CD4-positive, CD25-positive, alpha-beta regulatory T cell (primary cell): ENCODE measurements around the gene STK24. TPM values are rescaled to one million over a fixed set of nuclear protein-coding genes. Genes with fewer than 3 reads are reported as not detected.

Source experiments
- ATAC-seq, 2 donors: fragments of 150-1000 bp; cut with Tn5 transposase; one replicate each; pipeline ENCODE4 v1.10.0; 2021; ENCODE audit warnings: low read depth in 2 of 2, moderate number of reproducible peaks in 2 of 2, moderate library complexity in 1 of 2
- DNase-seq, 3 donors: peaks; one replicate each; pipeline versions ENCODE4 v3.0.0 to v3.0.0-alpha.2; 2012 to 2022; ENCODE audit warnings: mixed read lengths in 1 of 3
- H3K27ac ChIP-seq: one replicate; pipeline ENCODE4 v1.7.0; 2013; ENCODE audit warnings: mild to moderate bottlenecking, low read length; ENCODE audit not compliant: insufficient read depth, poor library complexity, severe bottlenecking
- H3K27me3 ChIP-seq: one replicate; pipeline ENCODE4 v1.7.0; 2013; ENCODE audit warnings: low read length; ENCODE audit not compliant: control insufficient read depth, insufficient read depth
- H3K36me3 ChIP-seq: one replicate; pipeline ENCODE4 v1.7.0; 2013; ENCODE audit warnings: mild to moderate bottlenecking, low read length, moderate library complexity; ENCODE audit not compliant: control insufficient read depth, insufficient read depth
- H3K4me1 ChIP-seq: 2 replicates; pipeline ENCODE4 v1.7.0; 2013; ENCODE audit warnings: mild to moderate bottlenecking, low read length; ENCODE audit not compliant: insufficient read depth, control insufficient read depth, poor library complexity, severe bottlenecking
- H3K4me3 ChIP-seq: one replicate; pipeline ENCODE4 v1.7.0; 2013; ENCODE audit warnings: low read depth, mild to moderate bottlenecking, low read length, moderate library complexity
- H3K9me3 ChIP-seq, 2 experiments: 1 replicate in 1 of 2; 2 replicates in 1 of 2; pipeline ENCODE4 v1.7.0; 2013; ENCODE audit warnings: low read length in 2 of 2, mild to moderate bottlenecking in 1 of 2, moderate library complexity in 1 of 2; ENCODE audit not compliant: control insufficient read depth in 2 of 2
- H3K27ac Mint-ChIP-seq, 3 donors: one replicate each; pipeline ENCODE4 v1.8.0; 2020 to 2022; ENCODE audit warnings: mild to moderate bottlenecking in 3 of 3, mixed read lengths in 3 of 3, moderate library complexity in 2 of 3
- H3K27me3 Mint-ChIP-seq: one replicate; pipeline ENCODE4 v1.8.0; 2022; ENCODE audit warnings: mild to moderate bottlenecking, mixed read lengths
- H3K36me3 Mint-ChIP-seq: one replicate; pipeline ENCODE4 v1.8.0; 2020; ENCODE audit warnings: mixed read lengths
- H3K4me1 Mint-ChIP-seq, 4 donors: one replicate each; pipeline ENCODE4 v1.8.0; 2020 to 2022; ENCODE audit warnings: mixed read lengths in 4 of 4, mild to moderate bottlenecking in 1 of 4
- H3K4me3 Mint-ChIP-seq, 4 donors: one replicate each; pipeline ENCODE4 v1.8.0; 2020 to 2022; ENCODE audit warnings: mild to moderate bottlenecking in 4 of 4, mixed read lengths in 4 of 4, moderate library complexity in 3 of 4
- H3K9me3 Mint-ChIP-seq, 7 donors: one replicate each; pipeline ENCODE4 v1.8.0; 2020 to 2022; ENCODE audit warnings: mixed read lengths in 7 of 7, mild to moderate bottlenecking in 3 of 7, moderate library complexity in 2 of 7
- polyA plus RNA-seq, 4 donors: library from polyadenylated mRNA; unstranded; fragments of 300-500 nt; fragmentation: Illumina TruSeq; gene quantifications; one replicate each; pipeline ENCODE4 v1.2.3, GENCODE V29; 2021
- total RNA-seq: library from RNA; stranded (reverse); gene quantifications from one replicate; pipeline ENCODE4 v1.2.3, GENCODE V29; 2022

The STK24 gene
- total and polyA plus RNA-seq, 5 donors from 2014 or later, result 26.7 to 141 (median 54.1) TPM

- Histone ChIP-seq H3K9me3 (no peaks in the 10 kb centered on the region), H3K4me3 (no peak overlapping the region), H3K4me1 (peaks cover 10% of the 10 kb centered on the region), H3K36me3 (peaks cover 4% of the 10 kb centered on the region), H3K27me3 (no peaks in the 10 kb centered on the region), H3K27ac (no peak overlapping the region)
- no peak for ATAC-seq
- no peaks in the 10 kb centered on the region for H3K36me3 Mint-ChIP-seq
- H3K27ac Mint-ChIP-seq, result peak overlapping the region in 1 of 3 donors; percentile 25
- no peaks in the 10 kb centered on the region for H3K27me3 Mint-ChIP-seq
- peaks cover 5 to 18% (median 7%) of the 10 kb centered on the region in 4 donors for H3K4me1 Mint-ChIP-seq
- H3K4me3 Mint-ChIP-seq, result no peak overlapping the region
- H3K9me3 Mint-ChIP-seq, result no peaks in the 10 kb centered on the region
- DNase-seq, result no peak
Observed at GRCh38 chr13:98443329-98443728, 133.6 kb downstream of the STK24 start.

DNA sequence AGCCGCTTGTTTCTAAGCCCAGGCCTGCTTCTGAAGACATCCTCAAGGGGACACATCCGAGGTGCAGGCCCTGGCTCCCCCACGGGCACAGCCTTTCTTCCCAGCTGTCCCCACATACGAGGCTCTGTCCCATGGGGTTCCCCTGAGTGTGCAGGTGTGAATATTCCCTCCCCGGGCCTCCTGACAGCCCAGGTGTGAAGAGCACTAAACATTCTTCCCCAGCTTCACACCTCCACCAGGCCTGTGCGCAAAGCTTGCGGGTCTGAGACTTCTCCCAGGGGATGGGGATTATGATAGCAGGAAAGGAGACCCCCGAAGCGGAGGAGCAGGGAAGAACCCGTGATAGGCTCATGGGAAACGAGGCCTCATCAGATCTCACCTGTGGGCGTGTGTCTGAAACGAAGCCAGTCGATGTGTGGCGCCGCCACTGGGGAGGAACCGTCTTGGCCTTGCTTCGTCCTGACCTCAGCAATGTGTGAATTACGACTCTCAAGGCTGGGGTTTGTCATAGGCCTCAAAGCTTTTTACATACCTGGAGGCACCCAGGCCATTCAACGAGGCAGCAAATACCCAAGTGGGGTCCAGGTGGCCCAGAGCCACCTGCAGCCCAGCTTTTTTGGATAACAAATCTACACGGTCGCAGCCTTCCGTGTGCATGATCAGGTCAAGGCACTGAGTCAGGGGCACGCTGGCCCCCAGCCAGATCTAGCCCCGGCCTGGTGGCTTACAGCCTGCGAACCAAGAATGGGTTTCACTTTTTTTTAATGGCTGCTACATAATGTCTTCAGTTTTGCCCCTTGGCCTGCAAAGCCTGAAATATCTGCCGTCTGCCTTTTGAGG, 134.3 kb downstream of the STK24 start:
- no peak for DNase-seq
- Mint-ChIP-seq H3K9me3 (no peaks in the 10 kb centered on the region), H3K4me1 (peaks cover 5 to 18% (median 7%) of the 10 kb centered on the region in 4 donors), H3K27me3 (no peaks in the 10 kb centered on the region), H3K4me3 (no peak overlapping the region), H3K27ac (peak overlapping the region in 1 of 3 donors; percentile 25), H3K36me3 (no peaks in the 10 kb centered on the region)
- no peaks in the 10 kb centered on the region for H3K36me3 ChIP-seq
- no peak overlapping the region for H3K27ac ChIP-seq
- no peaks in the 10 kb centered on the region for H3K9me3 ChIP-seq
- peaks cover 10% of the 10 kb centered on the region for H3K4me1 ChIP-seq
- ATAC-seq, result no peak
- H3K27me3 ChIP-seq, result no peaks in the 10 kb centered on the region
- H3K4me3 ChIP-seq, result no peak overlapping the region

GRCh38 chr13:98441056-98441676, 135.7 kb downstream of the STK24 start:
- no peaks in the 10 kb centered on the region for H3K9me3 Mint-ChIP-seq
- Histone ChIP-seq H3K27me3 (no peaks in the 10 kb centered on the region), H3K4me1 (peaks cover 10% of the 10 kb centered on the region), H3K9me3 (no peaks in the 10 kb centered on the region), H3K27ac (no peak overlapping the region), H3K4me3 (no peak overlapping the region), H3K36me3 (no peaks in the 10 kb centered on the region)
- no peak overlapping the region for H3K4me3 Mint-ChIP-seq
- no peaks in the 10 kb centered on the region for H3K36me3 Mint-ChIP-seq
- ATAC-seq, result no peak
- H3K27ac Mint-ChIP-seq, result no peak overlapping the region
- no peak for DNase-seq
- peaks cover 6% of the 10 kb centered on the region for H3K27me3 Mint-ChIP-seq
- H3K4me1 Mint-ChIP-seq, result peaks cover 4 to 18% (median 5%) of the 10 kb centered on the region in 4 donors

GRCh38 chr13:98440390-98441055, 136.4 kb downstream of the STK24 start:
- Histone ChIP-seq H3K4me3 (no peak overlapping the region), H3K9me3 (no peaks in the 10 kb centered on the region), H3K27ac (no peak overlapping the region), H3K4me1 (peaks cover 5% of the 10 kb centered on the region), H3K27me3 (no peaks in the 10 kb centered on the region), H3K36me3 (no peaks in the 10 kb centered on the region)
- ATAC-seq (no peak), DNase-seq (no peak)
- Mint-ChIP-seq H3K4me3 (no peak overlapping the region), H3K9me3 (no peaks in the 10 kb centered on the region), H3K27me3 (peaks cover 6% of the 10 kb centered on the region), H3K4me1 (peaks cover 3 to 16% (median 4%) of the 10 kb centered on the region in 4 donors), H3K36me3 (no peaks in the 10 kb centered on the region), H3K27ac (no peak overlapping the region)

- Histone ChIP-seq H3K36me3 (no peaks in the 10 kb centered on the region), H3K27me3 (no peaks in the 10 kb centered on the region), H3K9me3 (no peaks in the 10 kb centered on the region), H3K4me3 (no peak overlapping the region), H3K27ac (no peak overlapping the region), H3K4me1 (no peaks in the 10 kb centered on the region)
- Mint-ChIP-seq H3K9me3 (no peaks in the 10 kb centered on the region), H3K27me3 (peaks cover 6% of the 10 kb centered on the region), H3K4me3 (no peak overlapping the region), H3K27ac (no peak overlapping the region), H3K36me3 (no peaks in the 10 kb centered on the region), H3K4me1 (peaks cover 0 to 9% (median 2%) of the 10 kb centered on the region in 4 donors)
- DNase-seq (no peak), ATAC-seq (no peak)
Observed at GRCh38 chr13:98439896-98440295, 137.0 kb downstream of the STK24 start.

DNA sequence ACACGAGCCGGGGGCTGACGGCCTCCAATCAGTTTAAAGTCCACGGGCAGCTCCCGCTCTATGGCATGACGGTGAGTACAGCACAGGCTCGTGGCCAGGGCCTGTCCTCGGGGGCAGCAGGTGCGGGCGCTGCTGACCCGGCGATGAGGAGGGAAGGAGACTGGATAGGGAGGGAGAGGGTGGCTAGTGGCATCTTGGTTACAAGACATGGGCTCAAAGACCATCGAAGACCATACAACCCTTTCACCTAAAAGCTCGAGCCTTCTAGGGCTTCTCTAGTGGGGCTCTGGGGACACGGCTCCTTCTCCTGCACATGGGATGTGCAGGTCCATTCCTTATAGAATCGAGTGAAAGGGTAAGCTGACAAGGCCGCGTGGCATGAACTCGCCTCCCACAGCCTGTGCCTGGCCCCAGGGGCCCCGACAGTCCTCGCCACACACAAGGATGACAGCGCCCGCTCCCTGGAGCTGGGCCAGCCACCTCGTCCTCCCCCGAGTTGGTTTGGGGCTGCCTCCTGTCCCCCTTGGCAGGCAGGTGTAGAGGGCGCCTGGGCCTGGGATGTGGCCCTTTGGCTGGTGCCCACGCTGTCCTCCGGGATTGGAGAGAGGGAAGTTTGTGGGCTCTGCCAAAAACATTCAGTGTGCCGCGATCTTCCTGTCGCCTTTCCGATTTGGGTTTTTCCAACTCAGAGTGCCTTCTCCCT, 137.6 kb downstream of the STK24 start:
- ATAC-seq (no peak), DNase-seq (no peak)
- Histone ChIP-seq H3K27ac (no peak overlapping the region), H3K36me3 (no peaks in the 10 kb centered on the region), H3K9me3 (no peaks in the 10 kb centered on the region), H3K27me3 (no peaks in the 10 kb centered on the region), H3K4me1 (no peaks in the 10 kb centered on the region), H3K4me3 (no peak overlapping the region)
- Mint-ChIP-seq H3K27ac (no peak overlapping the region), H3K9me3 (no peaks in the 10 kb centered on the region), H3K4me1 (peaks cover 0 to 6% (median 2%) of the 10 kb centered on the region in 4 donors), H3K4me3 (no peak overlapping the region), H3K36me3 (no peaks in the 10 kb centered on the region), H3K27me3 (peaks cover 6% of the 10 kb centered on the region)

GRCh38 chr13:98438246-98439125, 138.4 kb downstream of the STK24 start:
- Mint-ChIP-seq H3K4me1 (peaks cover 0 to 4% (median 1%) of the 10 kb centered on the region in 4 donors), H3K27ac (no peak overlapping the region), H3K27me3 (peaks cover 6% of the 10 kb centered on the region), H3K36me3 (no peaks in the 10 kb centered on the region), H3K4me3 (no peak overlapping the region), H3K9me3 (no peaks in the 10 kb centered on the region)
- no peaks in the 10 kb centered on the region for H3K27me3 ChIP-seq
- H3K27ac ChIP-seq, result no peak overlapping the region
- ATAC-seq (no peak), DNase-seq (no peak)
- H3K36me3 ChIP-seq, result no peaks in the 10 kb centered on the region
- H3K4me1 ChIP-seq, result no peaks in the 10 kb centered on the region
- H3K4me3 ChIP-seq, result no peak overlapping the region
- H3K9me3 ChIP-seq, result no peaks in the 10 kb centered on the region
